Nephron progenitor cell (in vitro differentiated cells): Measurements from ENCODE around the gene WRNIP1.

ENCODE experiments used
- DNase-seq: peaks from one replicate; pipeline ENCODE4 v3.0.0; 2021
- H3K27ac Mint-ChIP-seq: 2 replicates; pipeline ENCODE4 v1.8.0; 2021; ENCODE audit warnings: mild to moderate bottlenecking, moderate library complexity, mixed read lengths
- H3K27me3 Mint-ChIP-seq: 2 replicates; pipeline ENCODE4 v1.8.0; 2021; ENCODE audit warnings: mild to moderate bottlenecking, low read depth, mixed read lengths; ENCODE audit not compliant: poor library complexity
- H3K36me3 Mint-ChIP-seq: 2 replicates; pipeline ENCODE4 v1.8.0; 2021; ENCODE audit warnings: low read depth, mixed read lengths
- H3K4me1 Mint-ChIP-seq: 2 replicates; pipeline ENCODE4 v1.8.0; 2021; ENCODE audit warnings: mixed read lengths
- H3K4me3 Mint-ChIP-seq: 2 replicates; pipeline ENCODE4 v1.8.0; 2021; ENCODE audit warnings: mild to moderate bottlenecking, moderate library complexity, mixed read lengths
- H3K9me3 Mint-ChIP-seq: 2 replicates; pipeline ENCODE4 v1.8.0; 2021; ENCODE audit warnings: mild to moderate bottlenecking, moderate library complexity, mixed read lengths
- TF ChIP-seq, protein P1 (sequence below): fragments of 200-600 bp; sonication (generic); IDR thresholded peaks from 2 replicates; pipeline ENCODE4 v1.5.0; 2021; ENCODE audit warnings: antibody characterized with exemption

Gene WRNIP1

DNA sequence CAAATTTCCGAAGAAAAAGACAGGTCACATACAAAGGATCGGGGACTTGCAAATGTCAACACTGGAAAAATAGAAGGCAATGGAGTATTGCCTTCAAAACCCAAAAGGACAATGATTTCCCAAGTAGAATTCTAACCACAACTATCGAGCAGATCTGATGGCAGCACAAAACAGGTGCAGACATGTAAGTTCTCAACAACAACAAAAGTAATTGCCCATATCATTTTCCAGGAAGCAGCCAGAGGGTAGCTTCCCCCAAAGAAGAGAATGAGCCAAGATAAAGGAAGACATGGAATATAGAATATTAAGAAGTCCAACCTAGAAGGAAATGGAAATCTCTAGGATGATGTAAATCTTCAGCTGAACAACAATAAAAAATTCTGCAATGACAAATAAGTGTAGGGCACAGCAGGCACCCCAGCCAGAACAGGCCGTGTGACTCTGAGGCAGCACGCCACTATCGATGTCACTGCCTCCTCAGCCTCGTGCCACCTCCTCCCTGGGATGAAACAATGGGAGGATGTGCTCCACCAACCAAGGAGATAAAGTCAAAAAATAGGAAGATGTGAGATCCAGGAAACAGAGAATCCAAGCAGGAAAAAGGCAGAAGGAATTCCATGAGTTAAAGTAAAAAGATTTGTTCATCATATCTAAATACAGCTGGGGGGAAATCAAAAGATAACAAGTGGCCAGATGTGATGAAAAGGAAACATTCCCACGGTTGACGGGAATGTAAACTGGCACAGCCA is 42.3 kb downstream of the WRNIP1 start:
- DNase-seq: no peak
- H3K27ac Mint-ChIP-seq: peak overlapping the region; percentile 37
- TF ChIP-seq, protein P1, sequence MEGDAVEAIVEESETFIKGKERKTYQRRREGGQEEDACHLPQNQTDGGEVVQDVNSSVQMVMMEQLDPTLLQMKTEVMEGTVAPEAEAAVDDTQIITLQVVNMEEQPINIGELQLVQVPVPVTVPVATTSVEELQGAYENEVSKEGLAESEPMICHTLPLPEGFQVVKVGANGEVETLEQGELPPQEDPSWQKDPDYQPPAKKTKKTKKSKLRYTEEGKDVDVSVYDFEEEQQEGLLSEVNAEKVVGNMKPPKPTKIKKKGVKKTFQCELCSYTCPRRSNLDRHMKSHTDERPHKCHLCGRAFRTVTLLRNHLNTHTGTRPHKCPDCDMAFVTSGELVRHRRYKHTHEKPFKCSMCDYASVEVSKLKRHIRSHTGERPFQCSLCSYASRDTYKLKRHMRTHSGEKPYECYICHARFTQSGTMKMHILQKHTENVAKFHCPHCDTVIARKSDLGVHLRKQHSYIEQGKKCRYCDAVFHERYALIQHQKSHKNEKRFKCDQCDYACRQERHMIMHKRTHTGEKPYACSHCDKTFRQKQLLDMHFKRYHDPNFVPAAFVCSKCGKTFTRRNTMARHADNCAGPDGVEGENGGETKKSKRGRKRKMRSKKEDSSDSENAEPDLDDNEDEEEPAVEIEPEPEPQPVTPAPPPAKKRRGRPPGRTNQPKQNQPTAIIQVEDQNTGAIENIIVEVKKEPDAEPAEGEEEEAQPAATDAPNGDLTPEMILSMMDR: no peak
- H3K9me3 Mint-ChIP-seq: no peaks in the 10 kb centered on the region
- H3K36me3 Mint-ChIP-seq: peaks cover 6% of the 10 kb centered on the region
- no peak overlapping the region for H3K4me3 Mint-ChIP-seq
- peaks cover 37% of the 10 kb centered on the region for H3K4me1 Mint-ChIP-seq
- peaks cover 3% of the 10 kb centered on the region for H3K27me3 Mint-ChIP-seq

DNA sequence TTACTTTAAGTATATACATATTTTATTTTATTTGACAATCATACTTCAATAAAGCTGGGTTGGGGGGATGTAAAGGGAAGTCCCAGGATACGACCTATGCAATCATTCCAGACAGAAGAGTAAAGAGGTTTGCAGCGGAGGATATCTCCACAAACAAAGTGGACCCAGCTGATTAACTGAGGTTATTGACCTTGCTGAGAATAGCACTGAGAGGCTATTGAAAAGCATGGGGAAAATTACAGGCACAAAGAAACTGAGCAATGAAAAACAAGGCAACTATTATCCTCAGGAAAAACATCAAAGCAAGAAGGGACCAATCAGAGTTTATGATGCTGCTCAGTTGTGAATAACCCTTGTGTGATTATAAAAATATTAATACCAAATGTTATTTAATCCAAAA is 43.8 kb downstream of the WRNIP1 start:
- TF ChIP-seq, protein P1: no peak
- Mint-ChIP-seq H3K9me3 (peaks cover 3% of the 10 kb centered on the region), H3K27me3 (peaks cover 3% of the 10 kb centered on the region), H3K4me1 (peaks cover 37% of the 10 kb centered on the region), H3K27ac (no peak overlapping the region), H3K36me3 (peaks cover 6% of the 10 kb centered on the region), H3K4me3 (no peak overlapping the region)
- no peak for DNase-seq

GRCh38 chr6:2810092-2810671 is 45.0 kb downstream of the WRNIP1 start:
- no peak for DNase-seq
- TF ChIP-seq, protein P1: no peak
- Mint-ChIP-seq H3K4me3 (no peak overlapping the region), H3K9me3 (peaks cover 6% of the 10 kb centered on the region), H3K27me3 (peaks cover 3% of the 10 kb centered on the region), H3K36me3 (peaks cover 6% of the 10 kb centered on the region), H3K27ac (peak overlapping the region; percentile 6), H3K4me1 (peaks cover 37% of the 10 kb centered on the region)

DNA sequence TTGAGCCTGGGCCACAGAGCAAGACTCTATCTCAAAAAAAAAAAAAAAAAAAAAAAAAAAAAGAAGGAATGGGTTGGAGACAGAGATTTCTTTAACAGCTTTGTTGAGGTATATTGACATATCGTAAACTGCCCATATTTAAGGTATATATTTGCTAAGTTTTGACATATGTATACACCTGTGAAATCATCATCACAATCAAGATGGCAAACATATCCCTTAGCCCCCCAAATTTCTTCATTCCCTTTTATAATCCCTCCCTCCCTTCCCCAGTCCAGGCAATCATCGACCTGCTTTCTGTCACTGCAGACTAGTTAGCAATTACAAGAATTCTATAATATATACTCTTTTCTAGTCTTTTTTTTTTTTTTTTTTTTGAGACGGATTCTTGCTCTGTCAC is 47.5 kb downstream of the WRNIP1 start:
- Mint-ChIP-seq H3K27me3 (peaks cover 3% of the 10 kb centered on the region), H3K36me3 (peaks cover 25% of the 10 kb centered on the region), H3K4me1 (peaks cover 13% of the 10 kb centered on the region), H3K9me3 (peaks cover 31% of the 10 kb centered on the region), H3K27ac (no peak overlapping the region), H3K4me3 (no peak overlapping the region)
- TF ChIP-seq, protein P1: no peak
- DNase-seq: no peak

GRCh38 chr6:2816158-2816557 is 51.0 kb downstream of the WRNIP1 start:
- DNase-seq: no peak
- H3K4me3 Mint-ChIP-seq: no peak overlapping the region
- H3K9me3 Mint-ChIP-seq: peaks cover 31% of the 10 kb centered on the region
- TF ChIP-seq, protein P1: no peak
- peaks cover 25% of the 10 kb centered on the region for H3K36me3 Mint-ChIP-seq
- H3K4me1 Mint-ChIP-seq: no peaks in the 10 kb centered on the region
- H3K27me3 Mint-ChIP-seq: no peaks in the 10 kb centered on the region
- H3K27ac Mint-ChIP-seq: no peak overlapping the region
